Measurements from ENCODE around the gene XRCC4.

- TF ChIP-seq, protein P1, sequence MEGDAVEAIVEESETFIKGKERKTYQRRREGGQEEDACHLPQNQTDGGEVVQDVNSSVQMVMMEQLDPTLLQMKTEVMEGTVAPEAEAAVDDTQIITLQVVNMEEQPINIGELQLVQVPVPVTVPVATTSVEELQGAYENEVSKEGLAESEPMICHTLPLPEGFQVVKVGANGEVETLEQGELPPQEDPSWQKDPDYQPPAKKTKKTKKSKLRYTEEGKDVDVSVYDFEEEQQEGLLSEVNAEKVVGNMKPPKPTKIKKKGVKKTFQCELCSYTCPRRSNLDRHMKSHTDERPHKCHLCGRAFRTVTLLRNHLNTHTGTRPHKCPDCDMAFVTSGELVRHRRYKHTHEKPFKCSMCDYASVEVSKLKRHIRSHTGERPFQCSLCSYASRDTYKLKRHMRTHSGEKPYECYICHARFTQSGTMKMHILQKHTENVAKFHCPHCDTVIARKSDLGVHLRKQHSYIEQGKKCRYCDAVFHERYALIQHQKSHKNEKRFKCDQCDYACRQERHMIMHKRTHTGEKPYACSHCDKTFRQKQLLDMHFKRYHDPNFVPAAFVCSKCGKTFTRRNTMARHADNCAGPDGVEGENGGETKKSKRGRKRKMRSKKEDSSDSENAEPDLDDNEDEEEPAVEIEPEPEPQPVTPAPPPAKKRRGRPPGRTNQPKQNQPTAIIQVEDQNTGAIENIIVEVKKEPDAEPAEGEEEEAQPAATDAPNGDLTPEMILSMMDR (IDR thresholded peaks at IDR 0.05) = no peak
- no peak for TF ChIP-seq POLR2A (IDR thresholded peaks at IDR 0.05)
Measured at GRCh38 chr5:83148370-83148769, 71.0 kb downstream of the XRCC4 start.

Measured in heart left ventricle (tissue), 13 donors.